Stomach (tissue), 9 donors: ENCODE results near the gene PTPRN. TPM values are rescaled to one million over a fixed set of nuclear protein-coding genes. Genes with fewer than 3 reads are reported as not detected.

Experiments used
- DNase-seq, 2 donors: peaks; one replicate each; pipeline versions ENCODE4 v3.0.0 to v3.0.0-alpha.2; 2013 to 2019
- H3K27ac ChIP-seq, 5 donors: fragments of 200-600 bp in 4 of 5; sonication (generic) in 4 of 5; one replicate each; pipeline ENCODE4 v1.5.1; 2013 to 2019; ENCODE audit warnings: mild to moderate bottlenecking in 1 of 5, moderate library complexity in 1 of 5
- H3K27me3 ChIP-seq, 3 donors: fragments of 200-600 bp; sonication (generic); one replicate each; pipeline ENCODE4 v1.5.1; 2017 to 2019; ENCODE audit warnings: mixed run types in 1 of 3
- H3K36me3 ChIP-seq, 4 donors: fragments of 200-600 bp; sonication (generic); 1 replicate in 3 of 4; 2 replicates in 1 of 4; pipeline ENCODE4 v1.5.1; 2016 to 2019
- H3K4me1 ChIP-seq, 4 donors: fragments of 200-600 bp; sonication (generic); one replicate each; pipeline ENCODE4 v1.5.1; 2016 to 2019
- H3K4me3 ChIP-seq, 4 donors: fragments of 200-600 bp; sonication (generic) in 3 of 4; one replicate each; pipeline ENCODE4 v1.5.1; 2016 to 2019; ENCODE audit warnings: mild to moderate bottlenecking in 1 of 4
- H3K9me3 ChIP-seq, 4 donors: fragments of 200-600 bp; sonication (generic); one replicate each; pipeline ENCODE4 v1.5.1; 2016 to 2019
- EP300 ChIP-seq: sonication (generic); formaldehyde crosslinking; IDR thresholded peaks from one replicate; pipeline ENCODE4 v1.6.1; 2017; ENCODE audit warnings: antibody characterized with exemption
- POLR2A ChIP-seq, 4 donors: fragments of 450-650 bp; IDR thresholded peaks; one replicate each; pipeline ENCODE4 v1.6.1; 2016; ENCODE audit warnings: antibody characterized with exemption in 4 of 4, control low read depth in 2 of 4, mild to moderate bottlenecking in 1 of 4, moderate library complexity in 1 of 4
- POLR2AphosphoS5 ChIP-seq, 3 donors: sonication (generic); formaldehyde crosslinking; IDR thresholded peaks; one replicate each; pipeline ENCODE4 v1.6.1; 2016; ENCODE audit warnings: antibody characterized with exemption in 3 of 3
- WGBS, 5 donors: extraction: QIAGEN DNeasy Blood & Tissue Kit in 3 of 5; methylation state at CpG; one replicate each; pipeline versions ENCODE4 v1.1.5 to v1.1.7; 2013 to 2018; 5-methylcytosine and 5-hydroxymethylcytosine counted together
- intact Hi-C: fragments of 100-400 bp; cut with DNase I; formaldehyde crosslinking; loops from one replicate; pipeline ENCODE4 v1.15.1; 2023; ENCODE audit warnings: low total_unique reads
- polyA plus RNA-seq, 3 donors: library from polyadenylated mRNA; stranded (reverse); fragments of 200-250 nt; gene quantifications; one replicate each; pipeline ENCODE4 v1.2.3, GENCODE V29; 2013
- total RNA-seq, 5 donors: library from RNA; depleted of rRNA; stranded (reverse); fragments of >200 nt; gene quantifications; one replicate each; pipeline versions ENCODE4 v1.1.0 to v1.2.3, GENCODE V29; 2014 to 2016
- TF ChIP-seq, protein P1 (sequence below), 7 experiments: fragments of 450-650 bp in 4 of 7; fragments of 200-600 bp in 3 of 7; sonication (generic) in 3 of 7; IDR thresholded peaks; one replicate each; pipeline ENCODE4 v1.5.1; 2016 to 2019; ENCODE audit warnings: antibody characterized with exemption in 7 of 7, control low read depth in 2 of 7, mild to moderate bottlenecking in 1 of 7
- donor health status: healthy with polysubstance abuse.
- donor health status: Bipolar disorder and iron deficiency.
- donor health status: healthy.

Gene PTPRN
- total and polyA plus RNA-seq, 8 donors, result 1.1 to 11.3 (median 3.6) TPM; not detected in 1

DNA sequence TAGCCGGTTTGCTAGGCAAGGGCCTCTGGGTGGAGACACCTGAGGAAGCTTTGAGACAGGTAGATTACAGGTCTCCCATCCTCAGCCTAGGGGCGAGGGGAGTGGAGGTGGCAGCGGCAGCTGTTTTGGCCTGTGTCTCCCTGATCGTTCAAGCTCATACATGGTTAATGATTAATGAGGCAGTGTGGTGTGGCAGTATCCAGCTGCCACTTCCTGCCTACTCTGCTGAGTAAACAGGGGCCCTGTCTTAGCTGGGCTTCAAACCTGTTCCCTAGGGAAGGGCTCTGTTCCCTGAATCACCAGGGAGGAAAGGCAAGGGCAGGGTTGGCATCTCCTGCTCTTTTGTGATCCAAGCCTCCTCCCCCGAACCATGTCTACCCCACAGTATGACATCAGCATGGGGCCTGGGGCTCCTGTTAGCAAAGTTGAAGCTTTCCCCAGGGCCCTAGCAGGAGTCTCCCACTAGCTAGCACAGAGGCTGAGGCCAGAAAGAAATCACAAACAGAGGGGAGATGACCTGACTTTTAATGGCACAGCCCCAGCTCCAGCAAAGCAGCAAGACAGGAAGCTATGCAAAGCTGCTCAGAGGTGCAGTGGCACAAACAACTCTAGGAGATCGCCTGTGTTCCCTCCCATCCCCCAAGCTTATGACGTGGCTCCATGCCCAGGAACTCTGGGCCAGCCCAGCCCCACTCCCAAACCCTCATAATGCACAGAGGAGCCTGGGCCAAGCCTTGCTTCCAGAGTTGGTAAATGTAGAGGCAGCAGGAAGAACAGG, 59.8 kb downstream of the PTPRN start:
- no peaks in the 10 kb centered on the region for H3K27me3 ChIP-seq
- intact Hi-C loops, result no loop called here
- H3K36me3 ChIP-seq, result peaks cover 14 to 43% (median 28%) of the 10 kb centered on the region in 4 donors
- peaks cover 79 to 100% (median 90%) of the 10 kb centered on the region in 4 donors for H3K4me1 ChIP-seq
- 5 to 7% (median 6%) methylated on average over 6 to 7 of the region's 7 CpGs for WGBS, 5 donors
- H3K4me3 ChIP-seq, result peak overlapping the region; percentile 13 to 41 (median 22)
- TF ChIP-seq POLR2A (IDR thresholded peaks at IDR 0.05) (peak in 1 of 4 donors; percentile 26), POLR2AphosphoS5 (IDR thresholded peaks at IDR 0.05) (peak; percentile 69 to 92 (median 83)), EP300 (no peak)
- peak; percentile 94 for DNase-seq
- H3K9me3 ChIP-seq, result no peaks in the 10 kb centered on the region
- H3K27ac ChIP-seq, result peak overlapping the region; percentile 86 to 98 (median 94)

DNA sequence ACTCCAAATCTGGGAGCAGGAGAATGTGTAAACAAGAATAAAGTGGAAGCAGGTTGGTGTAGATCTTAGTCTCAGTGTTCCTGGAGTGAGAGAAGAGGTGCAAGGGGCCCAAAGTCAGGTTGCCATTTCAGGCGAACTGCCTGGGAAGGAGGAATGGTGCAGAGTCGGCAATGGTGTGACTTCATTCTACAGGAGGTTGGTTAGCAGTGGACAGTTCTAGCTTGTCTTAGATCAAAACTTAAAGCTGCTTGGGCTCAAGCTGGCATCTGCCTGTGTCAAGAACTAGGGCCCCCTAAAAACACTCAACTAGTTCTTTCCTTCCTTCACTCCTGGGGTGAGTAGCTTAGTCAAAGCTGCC, 60.4 kb downstream of the PTPRN start:
- H3K4me1 ChIP-seq, result peaks cover 73 to 95% (median 91%) of the 10 kb centered on the region in 4 donors
- no peak for DNase-seq
- H3K36me3 ChIP-seq, result peaks cover 14 to 43% (median 28%) of the 10 kb centered on the region in 4 donors
- peak overlapping the region; percentile 86 to 98 (median 94) for H3K27ac ChIP-seq
- intact Hi-C loops, result no loop called here
- TF ChIP-seq POLR2AphosphoS5 (IDR thresholded peaks at IDR 0.05) (no peak), POLR2A (IDR thresholded peaks at IDR 0.05) (no peak), EP300 (no peak)
- TF ChIP-seq, protein P1, sequence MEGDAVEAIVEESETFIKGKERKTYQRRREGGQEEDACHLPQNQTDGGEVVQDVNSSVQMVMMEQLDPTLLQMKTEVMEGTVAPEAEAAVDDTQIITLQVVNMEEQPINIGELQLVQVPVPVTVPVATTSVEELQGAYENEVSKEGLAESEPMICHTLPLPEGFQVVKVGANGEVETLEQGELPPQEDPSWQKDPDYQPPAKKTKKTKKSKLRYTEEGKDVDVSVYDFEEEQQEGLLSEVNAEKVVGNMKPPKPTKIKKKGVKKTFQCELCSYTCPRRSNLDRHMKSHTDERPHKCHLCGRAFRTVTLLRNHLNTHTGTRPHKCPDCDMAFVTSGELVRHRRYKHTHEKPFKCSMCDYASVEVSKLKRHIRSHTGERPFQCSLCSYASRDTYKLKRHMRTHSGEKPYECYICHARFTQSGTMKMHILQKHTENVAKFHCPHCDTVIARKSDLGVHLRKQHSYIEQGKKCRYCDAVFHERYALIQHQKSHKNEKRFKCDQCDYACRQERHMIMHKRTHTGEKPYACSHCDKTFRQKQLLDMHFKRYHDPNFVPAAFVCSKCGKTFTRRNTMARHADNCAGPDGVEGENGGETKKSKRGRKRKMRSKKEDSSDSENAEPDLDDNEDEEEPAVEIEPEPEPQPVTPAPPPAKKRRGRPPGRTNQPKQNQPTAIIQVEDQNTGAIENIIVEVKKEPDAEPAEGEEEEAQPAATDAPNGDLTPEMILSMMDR (IDR thresholded peaks at IDR 0.05), result no peak
- no peaks in the 10 kb centered on the region for H3K9me3 ChIP-seq
- peak overlapping the region; percentile 1 to 41 (median 22) for H3K4me3 ChIP-seq
- H3K27me3 ChIP-seq, result no peaks in the 10 kb centered on the region
- WGBS, 5 donors, result 39 to 53% (median 46%) methylated on average over 2 of the region's 2 CpGs

DNA sequence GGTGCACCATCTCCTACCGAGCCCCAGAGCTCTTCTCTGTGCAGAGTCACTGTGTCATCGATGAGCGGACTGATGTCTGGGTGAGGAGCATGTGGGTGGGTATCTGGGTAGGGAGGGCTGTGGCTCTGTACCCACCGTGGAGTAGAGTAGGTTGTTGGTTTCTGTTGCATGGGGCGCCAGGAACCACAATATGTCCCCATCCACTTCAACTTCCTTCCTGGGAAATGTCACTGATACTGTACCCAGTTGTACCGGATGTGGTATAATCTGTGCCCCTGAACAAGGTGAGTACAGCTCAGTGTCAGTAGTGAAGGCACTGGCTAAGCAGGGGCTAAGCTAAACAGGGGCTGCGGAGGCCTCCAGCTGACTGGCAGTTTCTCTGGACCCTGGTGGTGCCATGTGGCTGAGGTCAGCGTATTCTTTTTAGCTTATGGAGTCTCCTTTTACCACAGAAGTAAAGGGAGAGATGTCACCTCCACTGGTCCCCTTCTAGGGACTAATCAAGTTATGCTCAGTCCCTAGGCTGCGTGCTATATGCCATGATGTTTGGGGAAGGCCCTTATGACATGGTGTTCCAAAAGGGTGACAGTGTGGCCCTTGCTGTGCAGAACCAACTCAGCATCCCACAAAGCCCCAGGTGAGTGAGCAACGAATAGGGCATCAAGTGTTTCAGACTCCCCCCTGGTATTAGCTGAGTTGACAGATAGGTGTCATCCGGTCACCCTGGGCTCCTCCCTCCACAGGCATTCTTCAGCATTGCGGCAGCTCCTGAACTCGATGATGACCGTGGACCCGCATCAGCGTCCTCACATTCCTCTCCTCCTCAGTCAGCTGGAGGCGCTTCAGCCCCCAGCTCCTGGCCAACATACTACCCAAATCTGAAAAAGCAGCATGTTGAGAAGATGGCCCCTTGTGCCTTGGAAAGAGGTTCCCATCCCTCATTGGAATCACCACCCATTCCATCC, 61.2 kb downstream of the PTPRN start:
- Histone ChIP-seq H3K36me3 (peaks cover 14 to 43% (median 28%) of the 10 kb centered on the region in 4 donors), H3K4me1 (peaks cover 67 to 86% (median 84%) of the 10 kb centered on the region in 4 donors), H3K9me3 (no peaks in the 10 kb centered on the region), H3K27ac (peak overlapping the region; percentile 86 to 98 (median 94)), H3K4me3 (peak overlapping the region in 2 of 4 donors; percentile 26 to 41), H3K27me3 (no peaks in the 10 kb centered on the region)
- TF ChIP-seq, protein P1 (IDR thresholded peaks at IDR 0.05), result no peak
- TF ChIP-seq POLR2A (IDR thresholded peaks at IDR 0.05), result no peak
- TF ChIP-seq POLR2AphosphoS5 (IDR thresholded peaks at IDR 0.05), result peak in 2 of 3 donors; percentile 38 to 55
- no peak for TF ChIP-seq EP300
- 81 to 85% (median 82%) methylated on average over 14 to 17 of the region's 17 CpGs for WGBS, 5 donors
- intact Hi-C loops, result no loop called here
- peak; percentile 31 to 57 for DNase-seq

DNA sequence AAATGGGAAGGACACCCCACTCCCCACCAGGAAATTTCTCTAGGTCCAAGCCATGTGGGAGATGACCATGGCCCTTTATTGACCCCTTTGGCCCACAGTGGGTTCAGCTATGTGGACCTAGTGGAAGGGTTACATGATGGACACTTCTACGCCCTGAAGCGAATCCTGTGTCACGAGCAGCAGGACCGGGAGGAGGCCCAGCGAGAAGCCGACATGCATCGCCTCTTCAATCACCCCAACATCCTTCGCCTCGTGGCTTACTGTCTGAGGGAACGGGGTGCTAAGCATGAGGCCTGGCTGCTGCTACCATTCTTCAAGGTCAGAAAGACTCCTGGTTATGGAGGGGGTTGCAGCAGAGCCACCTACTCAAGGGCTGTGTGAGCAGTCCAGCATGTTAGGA, 62.6 kb downstream of the PTPRN start:
- intact Hi-C loops, result no loop called here
- H3K9me3 ChIP-seq, result no peaks in the 10 kb centered on the region

More for the DNA sequence above, 62.6 kb downstream of the PTPRN start:
- WGBS, 5 donors, result 90 to 96% (median 94%) methylated on average over 10 of the region's 10 CpGs
- TF ChIP-seq, protein P1 (IDR thresholded peaks at IDR 0.05), result no peak
- TF ChIP-seq EP300, result no peak
- TF ChIP-seq POLR2AphosphoS5 (IDR thresholded peaks at IDR 0.05), result no peak
- no peak for TF ChIP-seq POLR2A (IDR thresholded peaks at IDR 0.05)
- Histone ChIP-seq H3K27ac (peak overlapping the region in 4 of 5 donors; percentile 94 to 98 (median 98)), H3K4me1 (peaks cover 55 to 72% (median 70%) of the 10 kb centered on the region in 4 donors), H3K27me3 (no peaks in the 10 kb centered on the region), H3K36me3 (peaks cover 14 to 41% (median 28%) of the 10 kb centered on the region in 4 donors), H3K4me3 (no peak overlapping the region)
- DNase-seq, result no peak
